ENCODE measurements around the gene ADD1.

Gene ADD1

GRCh38 chr4:2805712-2806389, 37.8 kb upstream of the ADD1 start:
- no peak for DNase-seq (ENCODE audit: low read depth in 1 of 2, low spot score in 1 of 2)

GRCh38 chr4:2806390-2807355, 37.0 kb upstream of the ADD1 start:
- no peak for DNase-seq (ENCODE audit: low read depth in 1 of 2, low spot score in 1 of 2)

GRCh38 chr4:2807571-2807970, 36.1 kb upstream of the ADD1 start:
- DNase-seq (ENCODE audit: low read depth in 1 of 2, low spot score in 1 of 2) = no peak

- no peak for DNase-seq (ENCODE audit: low read depth in 1 of 2, low spot score in 1 of 2)
Observed at GRCh38 chr4:2808001-2808400, 35.6 kb upstream of the ADD1 start.

GRCh38 chr4:2809610-2810180, 33.9 kb upstream of the ADD1 start:
- DNase-seq (ENCODE audit: low read depth in 1 of 2, low spot score in 1 of 2) = no peak

GRCh38 chr4:2810388-2810787, 33.3 kb upstream of the ADD1 start:
- DNase-seq (ENCODE audit: low read depth in 1 of 2, low spot score in 1 of 2) = no peak

- DNase-seq (ENCODE audit: low read depth in 1 of 2, low spot score in 1 of 2) = peak in 1 of 2 donors; percentile 36
Observed at GRCh38 chr4:2811830-2812611, 31.6 kb upstream of the ADD1 start.

- DNase-seq (ENCODE audit: low read depth in 1 of 2, low spot score in 1 of 2) = no peak
Observed at GRCh38 chr4:2812612-2813354, 30.9 kb upstream of the ADD1 start.

- no peak for DNase-seq (ENCODE audit: low read depth in 1 of 2, low spot score in 1 of 2)
Observed at GRCh38 chr4:2813446-2814405, 29.9 kb upstream of the ADD1 start.

GRCh38 chr4:2814627-2815270, 28.9 kb upstream of the ADD1 start:
- DNase-seq (ENCODE audit: low read depth in 1 of 2, low spot score in 1 of 2) = no peak

- DNase-seq (ENCODE audit: low read depth in 1 of 2, low spot score in 1 of 2) = no peak
Observed at GRCh38 chr4:2816401-2816954, 27.2 kb upstream of the ADD1 start.

- no peak for DNase-seq (ENCODE audit: low read depth in 1 of 2, low spot score in 1 of 2)
Observed at GRCh38 chr4:2817137-2817536, 26.5 kb upstream of the ADD1 start.

GRCh38 chr4:2817701-2818350, 25.8 kb upstream of the ADD1 start:
- DNase-seq (ENCODE audit: low read depth in 1 of 2, low spot score in 1 of 2) = no peak

GRCh38 chr4:2818351-2818939, 25.2 kb upstream of the ADD1 start:
- no peak for DNase-seq (ENCODE audit: low read depth in 1 of 2, low spot score in 1 of 2)

GRCh38 chr4:2819244-2820215, 24.1 kb upstream of the ADD1 start:
- DNase-seq (ENCODE audit: low read depth in 1 of 2, low spot score in 1 of 2) = no peak

GRCh38 chr4:2820216-2820982, 23.2 kb upstream of the ADD1 start:
- DNase-seq (ENCODE audit: low read depth in 1 of 2, low spot score in 1 of 2) = no peak
